MM.1S (cell line): ENCODE results near the gene BAZ1B.

Experiments
- EZH2 ChIP-seq: fragments of 300-600 bp; sonication (generic); optimal IDR thresholded peaks from 2 replicates; pipeline ENCODE3; 2017; ENCODE audit warnings: low read depth, mild to moderate bottlenecking, antibody characterized with exemption, low read length, mixed read lengths
- EZH2phosphoT487 ChIP-seq: fragments of 300-600 bp; sonication (generic); IDR thresholded peaks from 2 replicates; pipeline ENCODE4 v1.6.1; 2018; ENCODE audit warnings: antibody characterized with exemption, low read length
- TF ChIP-seq, protein P1 (sequence below): fragments of 300-600 bp; sonication (generic); IDR thresholded peaks from 2 replicates; pipeline ENCODE4 v1.5.1; 2016; ENCODE audit warnings: antibody characterized with exemption, low read length, mixed read lengths

DNA sequence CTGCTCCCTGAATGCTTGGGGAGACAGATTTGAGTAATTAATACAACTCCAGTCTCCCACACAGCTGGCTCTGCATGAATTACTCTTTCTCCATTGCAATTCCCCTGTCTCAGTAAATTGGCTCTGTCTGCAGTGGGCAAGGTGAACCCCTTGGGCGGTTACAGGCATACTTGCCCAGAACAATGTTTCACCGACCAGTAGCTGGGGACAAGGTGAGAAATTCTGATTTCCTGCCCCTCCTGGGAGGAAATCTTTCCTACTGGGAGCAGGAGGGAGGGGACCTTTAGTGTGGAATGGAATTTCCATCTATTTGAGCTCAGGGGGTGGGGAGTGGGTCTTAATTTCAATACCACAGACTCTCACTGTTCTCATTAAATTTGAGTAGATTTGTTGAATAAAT, 130.7 kb downstream of the BAZ1B start:
- TF ChIP-seq, protein P1, sequence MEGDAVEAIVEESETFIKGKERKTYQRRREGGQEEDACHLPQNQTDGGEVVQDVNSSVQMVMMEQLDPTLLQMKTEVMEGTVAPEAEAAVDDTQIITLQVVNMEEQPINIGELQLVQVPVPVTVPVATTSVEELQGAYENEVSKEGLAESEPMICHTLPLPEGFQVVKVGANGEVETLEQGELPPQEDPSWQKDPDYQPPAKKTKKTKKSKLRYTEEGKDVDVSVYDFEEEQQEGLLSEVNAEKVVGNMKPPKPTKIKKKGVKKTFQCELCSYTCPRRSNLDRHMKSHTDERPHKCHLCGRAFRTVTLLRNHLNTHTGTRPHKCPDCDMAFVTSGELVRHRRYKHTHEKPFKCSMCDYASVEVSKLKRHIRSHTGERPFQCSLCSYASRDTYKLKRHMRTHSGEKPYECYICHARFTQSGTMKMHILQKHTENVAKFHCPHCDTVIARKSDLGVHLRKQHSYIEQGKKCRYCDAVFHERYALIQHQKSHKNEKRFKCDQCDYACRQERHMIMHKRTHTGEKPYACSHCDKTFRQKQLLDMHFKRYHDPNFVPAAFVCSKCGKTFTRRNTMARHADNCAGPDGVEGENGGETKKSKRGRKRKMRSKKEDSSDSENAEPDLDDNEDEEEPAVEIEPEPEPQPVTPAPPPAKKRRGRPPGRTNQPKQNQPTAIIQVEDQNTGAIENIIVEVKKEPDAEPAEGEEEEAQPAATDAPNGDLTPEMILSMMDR: no peak
- no peak for TF ChIP-seq EZH2
- no peak for TF ChIP-seq EZH2phosphoT487
